ENCODE data around the gene BEST3. TPM values are rescaled to one million over a fixed set of nuclear protein-coding genes. Genes with fewer than 3 reads are reported as not detected.

BEST3 gene
- polyA plus RNA-seq (2012; ENCODE audit: missing spikeins) = not detected

GRCh38 chr12:69698769-69699540, at the start of gene BEST3:
BEST3 (minus strand) TSS chr12:69699303; CDS start chr12:69697798, 1,505 bp downstream.
- FAIRE-seq (no peak), DNase-seq (ENCODE audit: insufficient read length) (no peak)
- TF ChIP-seq POLR2AphosphoS5 (IDR thresholded peaks at IDR 0.05; ENCODE audit: low read depth, low read length) (no peak), POLR2A (IDR thresholded peaks at IDR 0.05; ENCODE audit: low read depth, low read length) (no peak), TAF1 (IDR thresholded peaks at IDR 0.05; ENCODE audit: borderline replicate concordance, low read depth, low read length) (no peak)

- TF ChIP-seq TAF1 (IDR thresholded peaks at IDR 0.05; ENCODE audit: borderline replicate concordance, low read depth, low read length) = no peak
- TF ChIP-seq POLR2AphosphoS5 (IDR thresholded peaks at IDR 0.05; ENCODE audit: low read depth, low read length) = no peak
- TF ChIP-seq POLR2A (IDR thresholded peaks at IDR 0.05; ENCODE audit: low read depth, low read length) = no peak
- FAIRE-seq (no peak), DNase-seq (ENCODE audit: insufficient read length) (no peak)
Observed at GRCh38 chr12:69744109-69744508, 45.0 kb upstream of the BEST3 start.

- no peak for TF ChIP-seq POLR2AphosphoS5 (IDR thresholded peaks at IDR 0.05; ENCODE audit: low read depth, low read length)
- no peak for TF ChIP-seq POLR2A (IDR thresholded peaks at IDR 0.05; ENCODE audit: low read depth, low read length)
- TF ChIP-seq TAF1 (IDR thresholded peaks at IDR 0.05; ENCODE audit: borderline replicate concordance, low read depth, low read length) = no peak
- DNase-seq (ENCODE audit: insufficient read length) = peak; percentile 21
- FAIRE-seq = peak; percentile 91
Observed at GRCh38 chr12:69739287-69740191, 40.4 kb upstream of the BEST3 start.

GRCh38 chr12:69738351-69739286, 39.5 kb upstream of the BEST3 start, which contains the start of gene RAB3IP:
RAB3IP (plus strand) TSS chr12:69738860; CDS start chr12:69755409, 16,549 bp downstream.
- DNase-seq (ENCODE audit: insufficient read length) = peak; percentile 84
- peak; percentile 99 for FAIRE-seq
- TF ChIP-seq TAF1 (IDR thresholded peaks at IDR 0.05; ENCODE audit: borderline replicate concordance, low read depth, low read length) = no peak
- 0 out of 2 replicates have a peak, but pooled peaks have one; percentile 37 for TF ChIP-seq POLR2A (IDR thresholded peaks at IDR 0.05; ENCODE audit: low read depth, low read length)

GRCh38 chr12:69733638-69734037, 34.5 kb upstream of the BEST3 start:
- no peak for DNase-seq (ENCODE audit: insufficient read length)
- TF ChIP-seq TAF1 (IDR thresholded peaks at IDR 0.05; ENCODE audit: borderline replicate concordance, low read depth, low read length) = no peak
- TF ChIP-seq POLR2AphosphoS5 (IDR thresholded peaks at IDR 0.05; ENCODE audit: low read depth, low read length) = no peak
- TF ChIP-seq POLR2A (IDR thresholded peaks at IDR 0.05; ENCODE audit: low read depth, low read length) = no peak
- FAIRE-seq = no peak

GRCh38 chr12:69732088-69732487, 33.0 kb upstream of the BEST3 start:
- FAIRE-seq (no peak), DNase-seq (ENCODE audit: insufficient read length) (no peak)
- no peak for TF ChIP-seq POLR2AphosphoS5 (IDR thresholded peaks at IDR 0.05; ENCODE audit: low read depth, low read length)
- no peak for TF ChIP-seq POLR2A (IDR thresholded peaks at IDR 0.05; ENCODE audit: low read depth, low read length)
- TF ChIP-seq TAF1 (IDR thresholded peaks at IDR 0.05; ENCODE audit: borderline replicate concordance, low read depth, low read length) = no peak

GRCh38 chr12:69726922-69727321, 27.8 kb upstream of the BEST3 start:
- FAIRE-seq = no peak
- DNase-seq (ENCODE audit: insufficient read length) = no peak
- no peak for TF ChIP-seq POLR2A (IDR thresholded peaks at IDR 0.05; ENCODE audit: low read depth, low read length)
- TF ChIP-seq TAF1 (IDR thresholded peaks at IDR 0.05; ENCODE audit: borderline replicate concordance, low read depth, low read length) = no peak
- no peak for TF ChIP-seq POLR2AphosphoS5 (IDR thresholded peaks at IDR 0.05; ENCODE audit: low read depth, low read length)

GRCh38 chr12:69720750-69721149, 21.6 kb upstream of the BEST3 start:
- TF ChIP-seq POLR2AphosphoS5 (IDR thresholded peaks at IDR 0.05; ENCODE audit: low read depth, low read length) (no peak), TAF1 (IDR thresholded peaks at IDR 0.05; ENCODE audit: borderline replicate concordance, low read depth, low read length) (no peak), POLR2A (IDR thresholded peaks at IDR 0.05; ENCODE audit: low read depth, low read length) (no peak)
- FAIRE-seq (no peak), DNase-seq (ENCODE audit: insufficient read length) (no peak)

- no peak for FAIRE-seq
- TF ChIP-seq POLR2AphosphoS5 (IDR thresholded peaks at IDR 0.05; ENCODE audit: low read depth, low read length) (no peak), TAF1 (IDR thresholded peaks at IDR 0.05; ENCODE audit: borderline replicate concordance, low read depth, low read length) (no peak), POLR2A (IDR thresholded peaks at IDR 0.05; ENCODE audit: low read depth, low read length) (no peak)
- DNase-seq (ENCODE audit: insufficient read length) = no peak
Observed at GRCh38 chr12:69719336-69720316, 20.5 kb upstream of the BEST3 start.

GRCh38 chr12:69714542-69714941, 15.4 kb upstream of the BEST3 start:
- FAIRE-seq = no peak
- no peak for TF ChIP-seq POLR2A (IDR thresholded peaks at IDR 0.05; ENCODE audit: low read depth, low read length)
- no peak for TF ChIP-seq TAF1 (IDR thresholded peaks at IDR 0.05; ENCODE audit: borderline replicate concordance, low read depth, low read length)
- no peak for TF ChIP-seq POLR2AphosphoS5 (IDR thresholded peaks at IDR 0.05; ENCODE audit: low read depth, low read length)
- no peak for DNase-seq (ENCODE audit: insufficient read length)

Data from GM12892 (cell line).